IMR-90 (cell line): ENCODE results near the gene LYPD6. TPM values are rescaled to one million over a fixed set of nuclear protein-coding genes. Genes with fewer than 3 reads are reported as not detected.

Experiments used
- ATAC-seq: fragments of 200-7000 bp; cut with Tn5 transposase; 2 replicates; pipeline ENCODE4 v1.9.1; 2020; ENCODE audit warnings: low read depth, mild to moderate bottlenecking, moderate library complexity
- BruUV-seq: library from RNA; stranded (reverse); fragments of 400-500 nt; replicated peaks from 2 replicates; lab custom pipeline; 2021; lab: Mats Ljungman, UMichigan
- CTCF ChIA-PET: fragments of 300-600 bp; formaldehyde crosslinking; extraction: SDS; loops from one replicate; lab custom pipeline; 2021; ENCODE audit warnings: antibody characterized with exemption; lab: Yijun Ruan, JAX
- POLR2A ChIA-PET: fragments of 300-600 bp; sonication (Branson Sonifier 250); formaldehyde crosslinking; loops from one replicate; lab custom pipeline; 2022; ENCODE audit warnings: antibody characterized with exemption; ENCODE audit not compliant: unreplicated experiment; lab: Charles Lee
- DNase-seq: peaks from one replicate; pipeline ENCODE4 v3.0.0; 2013
- H2AFZ ChIP-seq: replicated peaks from 2 replicates; pipeline ENCODE3; 2013; ENCODE audit warnings: low read length, mild to moderate bottlenecking; ENCODE audit not compliant: poor library complexity
- H2AK5ac ChIP-seq: 2 replicates; pipeline ENCODE4 v1.6.1; 2013; ENCODE audit warnings: low read depth, low read length, inconsistent platforms
- H2AK9ac ChIP-seq: replicated peaks from 2 replicates; pipeline ENCODE3; 2013; ENCODE audit warnings: mild to moderate bottlenecking, low read depth, low read length, moderate library complexity; ENCODE audit not compliant: poor library complexity
- H2BK120ac ChIP-seq: 2 replicates; pipeline ENCODE4 v1.6.1; 2013; ENCODE audit warnings: low read depth, low read length, inconsistent platforms
- H2BK15ac ChIP-seq: 3 replicates; pipeline ENCODE4 v1.6.1; 2013; ENCODE audit warnings: low read depth, low read length, inconsistent platforms
- H2BK20ac ChIP-seq: 2 replicates; pipeline ENCODE4 v1.6.1; 2013; ENCODE audit warnings: low read depth, mild to moderate bottlenecking, inconsistent platforms, low read length, moderate library complexity
- H2BK5ac ChIP-seq: 2 replicates; pipeline ENCODE4 v1.6.1; 2013; ENCODE audit warnings: mild to moderate bottlenecking, low read depth, low read length, inconsistent platforms; ENCODE audit not compliant: poor library complexity, severe bottlenecking
- H3K14ac ChIP-seq: replicated peaks from 2 replicates; pipeline ENCODE4 v1.6.1; 2013; ENCODE audit warnings: low read depth, low read length, inconsistent platforms
- H3K18ac ChIP-seq: 2 replicates; pipeline ENCODE4 v1.6.1; 2013; ENCODE audit warnings: low read depth, low read length, control low read depth
- H3K23ac ChIP-seq: 2 replicates; pipeline ENCODE4 v1.6.1; 2013; ENCODE audit warnings: low read depth, low read length, inconsistent platforms
- H3K27ac ChIP-seq: 2 replicates; pipeline ENCODE4 v1.5.1; 2013; ENCODE audit warnings: mild to moderate bottlenecking, control low read depth, low read length; ENCODE audit not compliant: insufficient read depth
- H3K27me3 ChIP-seq: 2 replicates; pipeline ENCODE4 v1.6.1; 2013; ENCODE audit warnings: low read length; ENCODE audit not compliant: control insufficient read depth, insufficient read depth
- H3K36me3 ChIP-seq: 2 replicates; pipeline ENCODE4 v1.6.1; 2013; ENCODE audit warnings: low read length, mixed read lengths; ENCODE audit not compliant: control insufficient read depth, insufficient read depth
- H3K4ac ChIP-seq: 2 replicates; pipeline ENCODE4 v1.6.1; 2013; ENCODE audit warnings: low read depth, low read length, inconsistent platforms
- H3K4me1 ChIP-seq: 2 replicates; pipeline ENCODE4 v1.6.1; 2013; ENCODE audit warnings: low read length, mixed read lengths; ENCODE audit not compliant: control insufficient read depth, insufficient read depth
- H3K4me2 ChIP-seq: 2 replicates; pipeline ENCODE4 v1.6.1; 2013; ENCODE audit warnings: low read depth, mild to moderate bottlenecking, control low read depth, low read length, moderate library complexity
- H3K4me3 ChIP-seq: 2 replicates; pipeline ENCODE4 v1.5.1; 2013; ENCODE audit warnings: low read depth, mild to moderate bottlenecking, control low read depth, low read length, moderate library complexity; ENCODE audit not compliant: insufficient read depth
- H3K56ac ChIP-seq: 2 replicates; pipeline ENCODE4 v1.6.1; 2013; ENCODE audit warnings: low read length, inconsistent platforms; ENCODE audit not compliant: insufficient read depth; ENCODE audit errors: extremely low read depth
- H3K79me1 ChIP-seq, 2 experiments: 2 replicates each; pipeline ENCODE4 v1.6.1; 2013; ENCODE audit warnings: low read length in 2 of 2, inconsistent platforms in 1 of 2, low read depth in 1 of 2
- H3K9ac ChIP-seq: 2 replicates; pipeline ENCODE4 v1.6.1; 2013; ENCODE audit warnings: low read depth, low read length, control low read depth
- H3K9me1 ChIP-seq: 2 replicates; pipeline ENCODE4 v1.6.1; 2013; ENCODE audit warnings: low read length, inconsistent platforms; ENCODE audit not compliant: insufficient read depth
- H3K9me3 ChIP-seq: 2 replicates; pipeline ENCODE4 v1.6.1; 2013; ENCODE audit warnings: low read length; ENCODE audit not compliant: control insufficient read depth, insufficient read depth
- H4K20me1 ChIP-seq: 2 replicates; pipeline ENCODE4 v1.6.1; 2013; ENCODE audit warnings: low read length, inconsistent platforms; ENCODE audit not compliant: insufficient read depth
- H4K5ac ChIP-seq: 2 replicates; pipeline ENCODE4 v1.6.1; 2013; ENCODE audit warnings: mild to moderate bottlenecking, low read depth, low read length, control low read depth
- H4K8ac ChIP-seq, 2 experiments: 2 replicates each; pipeline ENCODE4 v1.6.1; 2013; ENCODE audit warnings: low read depth in 2 of 2, low read length in 2 of 2, control low read depth in 1 of 2, inconsistent platforms in 1 of 2
- H4K91ac ChIP-seq: 2 replicates; pipeline ENCODE4 v1.6.1; 2013; ENCODE audit warnings: low read depth, low read length, inconsistent platforms; ENCODE audit not compliant: insufficient read depth
- RAD21 ChIP-seq: IDR thresholded peaks from 2 replicates; pipeline ENCODE4 v1.6.1; 2012; ENCODE audit warnings: low read length, improper control_type of control experiment
- SMC3 ChIP-seq: fragments of 150-350 bp; IDR thresholded peaks from 2 replicates; pipeline ENCODE4 v1.6.1; 2016; ENCODE audit warnings: low read depth, mild to moderate bottlenecking, antibody characterized with exemption, low read length, moderate library complexity
- WGBS, 2 experiments: methylation state at CpG; one replicate each; pipeline versions ENCODE4 v1.1.5 to v1.1.7; 2013; ENCODE audit warnings: missing lambda C conversion rate in 2 of 2; ENCODE audit not compliant: insufficient read length in 1 of 2; ENCODE audit errors: extremely low coverage in 2 of 2; 5-methylcytosine and 5-hydroxymethylcytosine counted together
- dilution Hi-C: fragments of 300-500 bp; cut with HindIII; formaldehyde crosslinking; loops from one replicate; pipeline ENCODE4 v1.14.3; 2018; ENCODE audit warnings: low sequenced_read_pairs; ENCODE audit not compliant: unreplicated experiment
- in situ Hi-C: fragments of 300-500 bp; cut with MboI; formaldehyde crosslinking; loops from 3 replicates; pipeline ENCODE4 v1.14.3; 2019; ENCODE audit warnings: low sequenced_read_pairs, inconsistent platforms, mixed read lengths
- intact Hi-C: fragments of 100-400 bp; cut with micrococcal nuclease; formaldehyde crosslinking; loops from 2 replicates; pipeline ENCODE4 v1.10.0; 2022
- polyA plus RNA-seq, 3 experiments: library from polyadenylated mRNA; depleted of rRNA; stranded (reverse); fragments of >200 nt; gene quantifications; 2 replicates each; pipeline ENCODE4 v1.2.3, GENCODE V29; 2012; ENCODE audit warnings: low replicate concordance in 1 of 3
- total RNA-seq: library from RNA; depleted of rRNA; stranded (reverse); fragments of >200 nt; gene quantifications from 2 replicates; pipeline ENCODE4 v1.2.3, GENCODE V29; 2012

The LYPD6 gene
- total and polyA plus RNA-seq, 2 of the 4 experiments (the other 2 are of a cell fraction), result 0.87 to 0.90 TPM

GRCh38 chr2:149490296-149490695 is 159.9 kb downstream of the LYPD6 start:
- H4K5ac ChIP-seq, result no peak overlapping the region
- H3K9ac ChIP-seq, result no peak overlapping the region
- CTCF ChIA-PET, result no interaction called here
- dilution Hi-C loops, result no loop called here
- H2BK20ac ChIP-seq, result no peak overlapping the region
- WGBS, 2 experiments, result no CpG with 5 or more reads among the region's 3 CpGs
- no peaks in the 10 kb centered on the region for H3K9me1 ChIP-seq
- H4K91ac ChIP-seq, result no peak overlapping the region
- no peaks in the 10 kb centered on the region for H3K9me3 ChIP-seq
- H2BK5ac ChIP-seq, result no peak overlapping the region
- H3K56ac ChIP-seq, result no peak overlapping the region
- H4K8ac ChIP-seq, result no peak overlapping the region
- no peak overlapping the region for H3K18ac ChIP-seq
- H3K4me2 ChIP-seq, result no peak overlapping the region
- no peak for DNase-seq
- no peak overlapping the region for H2BK15ac ChIP-seq
- no peak overlapping the region for H3K23ac ChIP-seq
- peak; percentile 21 for TF ChIP-seq RAD21
- TF ChIP-seq SMC3, result no peak
- no peak overlapping the region for H3K27ac ChIP-seq
- no peaks in the 10 kb centered on the region for H4K20me1 ChIP-seq
- no peak overlapping the region for H2AK5ac ChIP-seq
- no peak; the same call in 1 of the 2 replicates for ATAC-seq
- no peak overlapping the region for H3K4me3 ChIP-seq
- no peak overlapping the region for H3K14ac ChIP-seq
- BruUV-seq, result no TSS peak
- intact Hi-C loops, result no loop called here
- H2AFZ ChIP-seq, result no peak overlapping the region
- H3K4me1 ChIP-seq, result no peaks in the 10 kb centered on the region
- H3K4ac ChIP-seq, result no peak overlapping the region
- in situ Hi-C loops, result no loop called here
- no peaks in the 10 kb centered on the region for H3K36me3 ChIP-seq
- H3K79me1 ChIP-seq, result no peaks in the 10 kb centered on the region
- POLR2A ChIA-PET, result interaction anchor here (0.7 kb wide), 1 partner anchor 1944 kb away, joined by 3 read pairs; no protein-coding TSS in a partner anchor
- no peak overlapping the region for H2AK9ac ChIP-seq
- no peak overlapping the region for H2BK120ac ChIP-seq
- peaks cover 4% of the 10 kb centered on the region; the same call in 1 of the 2 replicates for H3K27me3 ChIP-seq
